HepG2 (cell line): ENCODE results near the gene ALLC. TPM values are rescaled to one million over a fixed set of nuclear protein-coding genes. Genes with fewer than 3 reads are reported as not detected.

Source experiments
- ATAC-seq: fragments of 200-7000 bp; cut with Tn5 transposase; 3 replicates; pipeline ENCODE4 v1.9.1; 2020; ENCODE audit warnings: mild to moderate bottlenecking, moderate library complexity
- BruUV-seq: library from RNA; stranded (reverse); fragments of 400-500 nt; replicated peaks from 2 replicates; lab custom pipeline; 2021; lab: Mats Ljungman, UMichigan
- CTCF ChIA-PET: fragments of 300-600 bp; formaldehyde crosslinking; extraction: SDS; loops from one replicate; lab custom pipeline; 2021; ENCODE audit warnings: low total read pairs, inconsistent platforms, low intra/inter-chr PET ratio; lab: Yijun Ruan, JAX
- POLR2A ChIA-PET: fragments of 350-600 bp; sonication (Branson Sonifier 250); formaldehyde crosslinking; loops from one replicate; lab custom pipeline; 2020; ENCODE audit warnings: antibody characterized with exemption, inconsistent platforms; lab: Yijun Ruan, JAX
- DNase-seq: peaks from one replicate; pipeline ENCODE4 v3.0.0-alpha.2; 2015; ENCODE audit warnings: low spot score
- FAIRE-seq: peaks from 3 replicates; lab custom pipeline; 2011; peaks lifted over from hg19 to GRCh38; lab: Jason Lieb, UNC
- H2AFZ ChIP-seq: one replicate; pipeline ENCODE4 v1.6.1; 2011; ENCODE audit warnings: low read length, inconsistent platforms
- H3K27ac ChIP-seq: fragments of 300-600 bp; 3 replicates; pipeline ENCODE4 v1.8.0; 2011; ENCODE audit warnings: mixed run types, mild to moderate bottlenecking, mixed read lengths, low read length, inconsistent platforms; ENCODE audit not compliant: insufficient read depth; ENCODE audit errors: extremely low read length
- H3K27me3 ChIP-seq, 2 experiments: fragments of 200-600 bp in 1 of 2; 2 replicates in 1 of 2; 3 replicates in 1 of 2; pipeline versions ENCODE4 v1.6.0 to v1.8.0; 2011; ENCODE audit warnings: low read length in 2 of 2, mild to moderate bottlenecking in 2 of 2, moderate library complexity in 2 of 2, inconsistent platforms in 1 of 2; ENCODE audit not compliant: insufficient read depth in 2 of 2, control insufficient read depth in 1 of 2
- H3K36me3 ChIP-seq, 2 experiments: fragments of 200-600 bp in 1 of 2; replicated peaks in 1 of 2; 2 replicates in 1 of 2; 3 replicates in 1 of 2; pipeline versions ENCODE4 v1.5.1 to v1.8.0; 2011; ENCODE audit warnings: low read length in 2 of 2, inconsistent platforms in 1 of 2; ENCODE audit not compliant: insufficient read depth in 2 of 2, control insufficient read depth in 1 of 2
- H3K4me1 ChIP-seq: 2 replicates; pipeline ENCODE4 v1.5.1; 2012; ENCODE audit warnings: low read length, inconsistent platforms; ENCODE audit not compliant: insufficient read depth
- H3K4me2 ChIP-seq: 2 replicates; pipeline ENCODE4 v1.6.0; 2011; ENCODE audit warnings: low read depth, low read length, inconsistent platforms
- H3K4me3 ChIP-seq, 3 experiments: fragments of 200-600 bp in 1 of 3; sonication (generic), shearing (Covaris generic) in 1 of 3; replicated peaks in 1 of 3; 2 replicates each; pipeline ENCODE4 v1.5.1; 2011 to 2016; ENCODE audit warnings: low read length in 3 of 3, inconsistent platforms in 2 of 3, low read depth in 2 of 3, mild to moderate bottlenecking in 2 of 3, control low read depth in 1 of 3, mixed read lengths in 1 of 3; ENCODE audit not compliant: insufficient read depth in 1 of 3
- H3K79me2 ChIP-seq: one replicate; pipeline ENCODE4 v1.6.1; 2011; ENCODE audit warnings: low read length, inconsistent platforms; ENCODE audit not compliant: insufficient read depth
- H3K9ac ChIP-seq: 2 replicates; pipeline ENCODE4 v1.6.0; 2011; ENCODE audit warnings: mild to moderate bottlenecking, low read depth, low read length, inconsistent platforms; ENCODE audit not compliant: insufficient read depth
- H3K9me3 ChIP-seq: 2 replicates; pipeline ENCODE4 v1.5.1; 2012; ENCODE audit warnings: mild to moderate bottlenecking, low read length
- H4K20me1 ChIP-seq: 2 replicates; pipeline ENCODE4 v1.6.0; 2011; ENCODE audit warnings: inconsistent platforms, mild to moderate bottlenecking, low read length, moderate library complexity; ENCODE audit not compliant: insufficient read depth
- FOSL2 ChIP-seq: sonication (generic); formaldehyde crosslinking; IDR thresholded peaks from 2 replicates; pipeline ENCODE4 v1.4.0; 2020; ENCODE audit warnings: missing genetic modification reagents
- FOXA1 ChIP-seq, 2 experiments: fragments of 450-650 bp in 1 of 2; sonication (generic) in 1 of 2; formaldehyde crosslinking in 1 of 2; IDR thresholded peaks; 2 replicates each; pipeline versions ENCODE4 v1.4.0 to v1.6.1; 2016 to 2020; ENCODE audit warnings: missing genetic modification reagents in 1 of 2
- HBP1 ChIP-seq: IDR thresholded peaks from 2 replicates; pipeline ENCODE4 v1.6.1; 2016; ENCODE audit warnings: low read depth, control low read depth
- MAFG ChIP-seq: sonication (generic); formaldehyde crosslinking; IDR thresholded peaks from 2 replicates; pipeline ENCODE4 v1.5.1; 2020; ENCODE audit warnings: mild to moderate bottlenecking, missing genetic modification reagents
- NFKB2 ChIP-seq: sonication (generic); formaldehyde crosslinking; IDR thresholded peaks from 2 replicates; pipeline ENCODE4 v1.4.0; 2020; ENCODE audit warnings: missing genetic modification reagents, borderline replicate concordance
- RXRA ChIP-seq: sonication (generic); formaldehyde crosslinking; IDR thresholded peaks from 2 replicates; pipeline ENCODE4 v1.5.1; 2020; ENCODE audit warnings: missing genetic modification reagents
- SKI ChIP-seq: fragments of 450-650 bp; IDR thresholded peaks from one replicate; pipeline ENCODE4 v1.6.1; 2018; ENCODE audit warnings: mild to moderate bottlenecking; ENCODE audit not compliant: partially characterized antibody
- SMAD3 ChIP-seq: sonication (generic); formaldehyde crosslinking; IDR thresholded peaks from 2 replicates; pipeline ENCODE4 v1.4.0; 2020; ENCODE audit warnings: missing genetic modification reagents
- SPEN ChIP-seq: sonication (generic); formaldehyde crosslinking; IDR thresholded peaks from 2 replicates; pipeline ENCODE4 v1.5.1; 2020; ENCODE audit warnings: low read depth, mild to moderate bottlenecking, missing genetic modification reagents
- ZBTB38 ChIP-seq: sonication (generic); formaldehyde crosslinking; IDR thresholded peaks from 2 replicates; pipeline ENCODE4 v1.5.1; 2020; ENCODE audit warnings: mild to moderate bottlenecking, missing genetic modification reagents
- ZFP41 ChIP-seq: sonication (generic); formaldehyde crosslinking; IDR thresholded peaks from 2 replicates; pipeline ENCODE4 v1.4.0; 2020; ENCODE audit warnings: mild to moderate bottlenecking, missing genetic modification reagents, borderline replicate concordance
- ZFY ChIP-seq: sonication (generic); formaldehyde crosslinking; IDR thresholded peaks from 2 replicates; pipeline ENCODE4 v1.4.0; 2020; ENCODE audit warnings: missing genetic modification reagents
- ZNF512B ChIP-seq: sonication (generic); formaldehyde crosslinking; IDR thresholded peaks from 2 replicates; pipeline ENCODE4 v1.5.1; 2020; ENCODE audit warnings: missing genetic modification reagents, mild to moderate bottlenecking, borderline replicate concordance
- ZNF839 ChIP-seq: sonication (generic); formaldehyde crosslinking; IDR thresholded peaks from 2 replicates; pipeline ENCODE4 v1.4.0; 2020; ENCODE audit warnings: missing genetic modification reagents, mild to moderate bottlenecking, borderline replicate concordance
- ZZZ3 ChIP-seq: sonication (generic); formaldehyde crosslinking; IDR thresholded peaks from 2 replicates; pipeline ENCODE4 v1.4.0; 2020; ENCODE audit warnings: missing genetic modification reagents, mild to moderate bottlenecking, borderline replicate concordance
- WGBS: methylation state at CpG from one replicate; pipeline ENCODE4 v1.1.6; 2017; ENCODE audit warnings: low lambda C conversion rate; 5-methylcytosine and 5-hydroxymethylcytosine counted together
- in situ Hi-C: cut with HindIII; loops from 2 replicates; pipeline ENCODE4 v1.10.0; 2017; ENCODE audit warnings: low pct_unique_long_range_greater_than_20kb; ENCODE audit not compliant: extremely low pct_ligation_motif_present
- intact Hi-C: fragments of 100-400 bp; cut with micrococcal nuclease; formaldehyde crosslinking; loops from one replicate; pipeline ENCODE4 v1.10.0; 2022; ENCODE audit not compliant: unreplicated experiment
- polyA plus RNA-seq, 8 experiments: library from polyadenylated mRNA; depleted of rRNA in 3 of 8; stranded (reverse) in 7 of 8; unstranded in 1 of 8; fragments of >200 nt; fragmentation: Illumina TruSeq in 4 of 8; extraction: Trizol in 4 of 8; gene quantifications; 2 replicates each; pipeline versions ENCODE4 v1.2.1 to v1.2.3, GENCODE V29; 2011 to 2016; ENCODE audit warnings: low read depth in 4 of 8, missing spikeins in 1 of 8, mixed read lengths in 1 of 8; ENCODE audit not compliant: insufficient read depth in 1 of 8
- total RNA-seq, 5 experiments: library from RNA; depleted of rRNA; stranded (reverse); fragments of >200 nt; fragmentation: Illumina TruSeq; extraction: Trizol; gene quantifications; 2 replicates each; pipeline ENCODE4 v1.2.3, GENCODE V29; 2016; ENCODE audit warnings: low read depth in 1 of 5

ALLC gene
- total and polyA plus RNA-seq, 2 of the 13 experiments (the other 11 are each of a cell fraction or from before 2014, with no cell fraction given) = 0.08 to 0.11 TPM

GRCh38 chr2:3655871-3656761, 1.9 kb upstream of the ALLC start (continued):
- TF ChIP-seq ZZZ3 (CRISPR knock-in tag) (no peak), SKI (no peak), ZNF839 (CRISPR knock-in tag) (no peak)

GRCh38 chr2:3656762-3657721, 958 bp upstream of the ALLC start:
- H3K79me2 ChIP-seq = no peaks in the 10 kb centered on the region
- H3K4me3 ChIP-seq = peak overlapping the region; percentile 1 to 66 (median 36); a peak in 5 of 6 replicates
- in situ Hi-C loops (no loop called here), intact Hi-C loops (loop anchor here (5.0 to 10.0 kb wide), 2 partner anchors 280 to 352 kb away; partner anchors contain the start of genes EIPR1 and TRAPPC12)
- ATAC-seq (peak; percentile 71), DNase-seq (peak; percentile 92), FAIRE-seq (peak; percentile 75)
- H3K27me3 ChIP-seq = peaks cover 0 to 15% of the 10 kb centered on the region in 2 experiments; a peak in 2 of 5 replicates
- peaks cover 70% of the 10 kb centered on the region for H3K4me1 ChIP-seq
- H3K9me3 ChIP-seq = no peaks in the 10 kb centered on the region
- H3K9ac ChIP-seq = peak overlapping the region; percentile 55
- peak overlapping the region; percentile 47 for H3K27ac ChIP-seq
- no TSS peak for BruUV-seq
- CTCF ChIA-PET = no interaction called here
- peak overlapping the region; percentile 89 for H3K4me2 ChIP-seq
- POLR2A ChIA-PET = interaction anchor here (1.0 to 2.4 kb wide), 9 partner anchors 8 to 279 kb away, joined by 3 to 11 read pairs (median 6); partner anchors contain the start of genes EIPR1 and RNASEH1
- WGBS = 7% methylated on average over 33 of the region's 36 CpGs
- no peaks in the 10 kb centered on the region for H4K20me1 ChIP-seq
- H2AFZ ChIP-seq = peak overlapping the region; percentile 61
- H3K36me3 ChIP-seq = no peaks in the 10 kb centered on the region
- TF ChIP-seq FOSL2 (peak; percentile 65), ZFP41 (CRISPR knock-in tag) (no peak), SPEN (no peak), NFKB2 (peak; percentile 24; the same call in 1 of the 2 replicates), ZNF512B (CRISPR knock-in tag) (no peak), ZFY (CRISPR knock-in tag) (peak; percentile 53), HBP1 (CRISPR knock-in tag) (peak; percentile 39; the same call in 1 of the 2 replicates), SMAD3 (CRISPR knock-in tag) (0 out of 2 replicates have a peak, but pooled peaks have one; percentile 57), MAFG (0 out of 2 replicates have a peak, but pooled peaks have one; percentile 17), FOXA1 (IDR thresholded peaks at IDR 0.05) (no peak), FOXA1 (CRISPR knock-in tag; IDR thresholded peaks at IDR 0.05) (peak; percentile 89), ZBTB38 (CRISPR knock-in tag) (peak; percentile 14; the same call in 1 of the 2 replicates), RXRA (CRISPR knock-in tag) (peak; percentile 88)
